HepG2 (cell line): ENCODE measurements around the gene KCNK15. TPM values are rescaled to one million over a fixed set of nuclear protein-coding genes. Genes with fewer than 3 reads are reported as not detected.

Experiments
- EP300 ChIP-seq, 3 experiments: sonication (generic) in 1 of 3; formaldehyde crosslinking in 1 of 3; IDR thresholded peaks; 2 replicates each; pipeline versions ENCODE4 v1.5.1 to v1.6.1; 2011 to 2020; ENCODE audit warnings: low read depth in 2 of 3, low read length in 2 of 3, borderline replicate concordance in 1 of 3, improper control_type of control experiment in 1 of 3, mild to moderate bottlenecking in 1 of 3, missing genetic modification reagents in 1 of 3, moderate library complexity in 1 of 3
- HNRNPK ChIP-seq: fragments of 200-400 bp; formaldehyde crosslinking; IDR thresholded peaks from 2 replicates; pipeline ENCODE4 v1.6.1; 2018; ENCODE audit warnings: low read length, low read depth, moderate library complexity, mild to moderate bottlenecking; ENCODE audit not compliant: poor library complexity, severe bottlenecking
- HOXA7 ChIP-seq: sonication (generic); formaldehyde crosslinking; IDR thresholded peaks from 2 replicates; pipeline ENCODE4 v1.8.1; 2022; ENCODE audit warnings: mild to moderate bottlenecking, missing genetic modification reagents, moderate library complexity
- MAFF ChIP-seq: IDR thresholded peaks from 2 replicates; pipeline ENCODE4 v1.6.1; 2011; ENCODE audit warnings: low read depth, low read length, improper control_type of control experiment
- MTF2 ChIP-seq: sonication (generic); formaldehyde crosslinking; IDR thresholded peaks from 2 replicates; pipeline ENCODE4 v1.5.0; 2020; ENCODE audit warnings: missing genetic modification reagents, borderline replicate concordance
- NFYC ChIP-seq: IDR thresholded peaks from 2 replicates; pipeline ENCODE4 v1.6.1; 2016; ENCODE audit warnings: missing genetic modification reagents, missing compliant biosample characterization
- SIX4 ChIP-seq: sonication (generic); formaldehyde crosslinking; IDR thresholded peaks from 2 replicates; pipeline ENCODE4 v1.4.0; 2020; ENCODE audit warnings: missing genetic modification reagents
- TOE1 ChIP-seq: sonication (generic); formaldehyde crosslinking; IDR thresholded peaks from 2 replicates; pipeline ENCODE4 v1.4.0; 2020; ENCODE audit warnings: mild to moderate bottlenecking, missing genetic modification reagents
- U2AF2 ChIP-seq: fragments of 200-400 bp; formaldehyde crosslinking; IDR thresholded peaks from 2 replicates; pipeline ENCODE4 v1.6.1; 2017; ENCODE audit warnings: low read depth, mild to moderate bottlenecking, low read length
- ZNF841 ChIP-seq: sonication (generic); formaldehyde crosslinking; IDR thresholded peaks from 2 replicates; pipeline ENCODE4 v1.8.1; 2023; ENCODE audit warnings: missing genetic modification reagents, borderline replicate concordance
- ZZZ3 ChIP-seq: sonication (generic); formaldehyde crosslinking; IDR thresholded peaks from 2 replicates; pipeline ENCODE4 v1.4.0; 2020; ENCODE audit warnings: missing genetic modification reagents, mild to moderate bottlenecking, borderline replicate concordance
- polyA plus RNA-seq, 8 experiments: library from polyadenylated mRNA; depleted of rRNA in 3 of 8; stranded (reverse) in 7 of 8; unstranded in 1 of 8; fragments of >200 nt; fragmentation: Illumina TruSeq in 4 of 8; extraction: Trizol in 4 of 8; gene quantifications; 2 replicates each; pipeline versions ENCODE4 v1.2.1 to v1.2.3, GENCODE V29; 2011 to 2016; ENCODE audit warnings: low read depth in 4 of 8, missing spikeins in 1 of 8, mixed read lengths in 1 of 8; ENCODE audit not compliant: insufficient read depth in 1 of 8
- total RNA-seq, 5 experiments: library from RNA; depleted of rRNA; stranded (reverse); fragments of >200 nt; fragmentation: Illumina TruSeq; extraction: Trizol; gene quantifications; 2 replicates each; pipeline ENCODE4 v1.2.3, GENCODE V29; 2016; ENCODE audit warnings: low read depth in 1 of 5
- TF ChIP-seq, protein P1 (sequence below): sonication (generic); formaldehyde crosslinking; IDR thresholded peaks from 2 replicates; pipeline ENCODE4 v1.5.0; 2020; ENCODE audit warnings: mild to moderate bottlenecking, missing genetic modification reagents, borderline replicate concordance
- TF ChIP-seq, protein P2 (sequence below): sonication (generic); formaldehyde crosslinking; IDR thresholded peaks from 2 replicates; pipeline ENCODE4 v1.8.0; 2022; ENCODE audit warnings: missing genetic modification reagents, mild to moderate bottlenecking, borderline replicate concordance
- TF ChIP-seq, protein P3 (sequence below): sonication (generic); formaldehyde crosslinking; conservative IDR thresholded peaks from 2 replicates; pipeline ENCODE4 v1.8.1; 2023; ENCODE audit warnings: missing genetic modification reagents
- TF ChIP-seq, protein P4 (sequence below): sonication (generic); formaldehyde crosslinking; IDR thresholded peaks from 2 replicates; pipeline ENCODE4 v1.4.0; 2020; ENCODE audit warnings: missing genetic modification reagents
- TF ChIP-seq, protein P5 (sequence below): sonication (generic); formaldehyde crosslinking; IDR thresholded peaks from 2 replicates; pipeline ENCODE4 v1.5.0; 2020; ENCODE audit warnings: missing genetic modification reagents

KCNK15 gene
- total and polyA plus RNA-seq, 2 of the 13 experiments (the other 11 are each of a cell fraction or from before 2014, with no cell fraction given), result 0.03 TPM; not detected in 1

DNA sequence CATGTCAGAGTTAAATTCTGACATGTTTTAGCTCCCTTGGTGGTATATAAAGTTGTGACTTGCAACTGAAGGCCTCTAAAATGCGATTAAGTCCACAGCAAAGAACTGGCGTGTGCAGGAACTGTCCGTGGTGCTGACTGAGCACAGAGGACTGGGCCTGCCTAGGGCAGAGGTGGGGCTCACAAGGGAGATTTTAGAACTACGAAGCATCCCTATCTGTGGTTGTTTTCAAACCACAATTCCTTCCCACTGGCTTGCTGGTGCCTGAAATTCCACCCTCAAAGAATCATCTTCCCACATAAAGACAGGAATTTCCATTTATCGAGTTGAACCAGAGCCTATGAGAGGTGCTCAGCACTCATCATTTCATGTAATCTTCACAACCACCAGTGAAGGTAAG lies 34.6 kb downstream of the KCNK15 start (continued):
- TF ChIP-seq, protein P1, sequence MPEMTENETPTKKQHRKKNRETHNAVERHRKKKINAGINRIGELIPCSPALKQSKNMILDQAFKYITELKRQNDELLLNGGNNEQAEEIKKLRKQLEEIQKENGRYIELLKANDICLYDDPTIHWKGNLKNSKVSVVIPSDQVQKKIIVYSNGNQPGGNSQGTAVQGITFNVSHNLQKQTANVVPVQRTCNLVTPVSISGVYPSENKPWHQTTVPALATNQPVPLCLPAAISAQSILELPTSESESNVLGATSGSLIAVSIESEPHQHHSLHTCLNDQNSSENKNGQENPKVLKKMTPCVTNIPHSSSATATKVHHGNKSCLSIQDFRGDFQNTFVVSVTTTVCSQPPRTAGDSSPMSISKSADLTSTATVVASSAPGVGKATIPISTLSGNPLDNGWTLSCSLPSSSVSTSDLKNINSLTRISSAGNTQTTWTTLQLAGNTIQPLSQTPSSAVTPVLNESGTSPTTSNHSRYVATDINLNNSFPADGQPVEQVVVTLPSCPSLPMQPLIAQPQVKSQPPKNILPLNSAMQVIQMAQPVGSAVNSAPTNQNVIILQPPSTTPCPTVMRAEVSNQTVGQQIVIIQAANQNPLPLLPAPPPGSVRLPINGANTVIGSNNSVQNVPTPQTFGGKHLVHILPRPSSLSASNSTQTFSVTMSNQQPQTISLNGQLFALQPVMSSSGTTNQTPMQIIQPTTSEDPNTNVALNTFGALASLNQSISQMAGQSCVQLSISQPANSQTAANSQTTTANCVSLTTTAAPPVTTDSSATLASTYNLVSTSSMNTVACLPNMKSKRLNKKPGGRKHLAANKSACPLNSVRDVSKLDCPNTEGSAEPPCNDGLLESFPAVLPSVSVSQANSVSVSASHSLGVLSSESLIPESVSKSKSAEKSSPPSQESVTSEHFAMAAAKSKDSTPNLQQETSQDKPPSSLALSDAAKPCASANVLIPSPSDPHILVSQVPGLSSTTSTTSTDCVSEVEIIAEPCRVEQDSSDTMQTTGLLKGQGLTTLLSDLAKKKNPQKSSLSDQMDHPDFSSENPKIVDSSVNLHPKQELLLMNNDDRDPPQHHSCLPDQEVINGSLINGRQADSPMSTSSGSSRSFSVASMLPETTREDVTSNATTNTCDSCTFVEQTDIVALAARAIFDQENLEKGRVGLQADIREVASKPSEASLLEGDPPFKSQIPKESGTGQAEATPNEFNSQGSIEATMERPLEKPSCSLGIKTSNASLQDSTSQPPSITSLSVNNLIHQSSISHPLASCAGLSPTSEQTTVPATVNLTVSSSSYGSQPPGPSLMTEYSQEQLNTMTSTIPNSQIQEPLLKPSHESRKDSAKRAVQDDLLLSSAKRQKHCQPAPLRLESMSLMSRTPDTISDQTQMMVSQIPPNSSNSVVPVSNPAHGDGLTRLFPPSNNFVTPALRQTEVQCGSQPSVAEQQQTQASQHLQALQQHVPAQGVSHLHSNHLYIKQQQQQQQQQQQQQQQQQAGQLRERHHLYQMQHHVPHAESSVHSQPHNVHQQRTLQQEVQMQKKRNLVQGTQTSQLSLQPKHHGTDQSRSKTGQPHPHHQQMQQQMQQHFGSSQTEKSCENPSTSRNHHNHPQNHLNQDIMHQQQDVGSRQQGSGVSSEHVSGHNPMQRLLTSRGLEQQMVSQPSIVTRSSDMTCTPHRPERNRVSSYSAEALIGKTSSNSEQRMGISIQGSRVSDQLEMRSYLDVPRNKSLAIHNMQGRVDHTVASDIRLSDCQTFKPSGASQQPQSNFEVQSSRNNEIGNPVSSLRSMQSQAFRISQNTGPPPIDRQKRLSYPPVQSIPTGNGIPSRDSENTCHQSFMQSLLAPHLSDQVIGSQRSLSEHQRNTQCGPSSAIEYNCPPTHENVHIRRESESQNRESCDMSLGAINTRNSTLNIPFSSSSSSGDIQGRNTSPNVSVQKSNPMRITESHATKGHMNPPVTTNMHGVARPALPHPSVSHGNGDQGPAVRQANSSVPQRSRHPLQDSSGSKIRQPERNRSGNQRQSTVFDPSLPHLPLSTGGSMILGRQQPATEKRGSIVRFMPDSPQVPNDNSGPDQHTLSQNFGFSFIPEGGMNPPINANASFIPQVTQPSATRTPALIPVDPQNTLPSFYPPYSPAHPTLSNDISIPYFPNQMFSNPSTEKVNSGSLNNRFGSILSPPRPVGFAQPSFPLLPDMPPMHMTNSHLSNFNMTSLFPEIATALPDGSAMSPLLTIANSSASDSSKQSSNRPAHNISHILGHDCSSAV, result no peak
- TF ChIP-seq, protein P2, sequence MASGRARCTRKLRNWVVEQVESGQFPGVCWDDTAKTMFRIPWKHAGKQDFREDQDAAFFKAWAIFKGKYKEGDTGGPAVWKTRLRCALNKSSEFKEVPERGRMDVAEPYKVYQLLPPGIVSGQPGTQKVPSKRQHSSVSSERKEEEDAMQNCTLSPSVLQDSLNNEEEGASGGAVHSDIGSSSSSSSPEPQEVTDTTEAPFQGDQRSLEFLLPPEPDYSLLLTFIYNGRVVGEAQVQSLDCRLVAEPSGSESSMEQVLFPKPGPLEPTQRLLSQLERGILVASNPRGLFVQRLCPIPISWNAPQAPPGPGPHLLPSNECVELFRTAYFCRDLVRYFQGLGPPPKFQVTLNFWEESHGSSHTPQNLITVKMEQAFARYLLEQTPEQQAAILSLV (CRISPR knock-in tag), result peak; percentile 72; the same call in 1 of the 2 replicates
- TF ChIP-seq EP300 (IDR thresholded peaks at IDR 0.05; ENCODE audit: low read depth in 2 of 2, low read length in 2 of 2) (no peak), EP300 (CRISPR knock-in tag; IDR thresholded peaks at IDR 0.05; ENCODE audit: borderline replicate concordance) (no peak), MAFF (no peak), NFYC (peak; percentile 40; the same call in 1 of the 2 replicates), SIX4 (CRISPR knock-in tag) (peak; percentile 87; the same call in 1 of the 2 replicates), HNRNPK (no peak), MTF2 (CRISPR knock-in tag) (no peak), ZNF841 (CRISPR knock-in tag) (no peak), HOXA7 (CRISPR knock-in tag) (no peak), TOE1 (peak; percentile 54; the same call in 1 of the 2 replicates), U2AF2 (no peak), ZZZ3 (CRISPR knock-in tag) (no peak)
- TF ChIP-seq, protein P3, sequence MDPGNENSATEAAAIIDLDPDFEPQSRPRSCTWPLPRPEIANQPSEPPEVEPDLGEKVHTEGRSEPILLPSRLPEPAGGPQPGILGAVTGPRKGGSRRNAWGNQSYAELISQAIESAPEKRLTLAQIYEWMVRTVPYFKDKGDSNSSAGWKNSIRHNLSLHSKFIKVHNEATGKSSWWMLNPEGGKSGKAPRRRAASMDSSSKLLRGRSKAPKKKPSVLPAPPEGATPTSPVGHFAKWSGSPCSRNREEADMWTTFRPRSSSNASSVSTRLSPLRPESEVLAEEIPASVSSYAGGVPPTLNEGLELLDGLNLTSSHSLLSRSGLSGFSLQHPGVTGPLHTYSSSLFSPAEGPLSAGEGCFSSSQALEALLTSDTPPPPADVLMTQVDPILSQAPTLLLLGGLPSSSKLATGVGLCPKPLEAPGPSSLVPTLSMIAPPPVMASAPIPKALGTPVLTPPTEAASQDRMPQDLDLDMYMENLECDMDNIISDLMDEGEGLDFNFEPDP (CRISPR knock-in tag), result no peak
- TF ChIP-seq, protein P4, sequence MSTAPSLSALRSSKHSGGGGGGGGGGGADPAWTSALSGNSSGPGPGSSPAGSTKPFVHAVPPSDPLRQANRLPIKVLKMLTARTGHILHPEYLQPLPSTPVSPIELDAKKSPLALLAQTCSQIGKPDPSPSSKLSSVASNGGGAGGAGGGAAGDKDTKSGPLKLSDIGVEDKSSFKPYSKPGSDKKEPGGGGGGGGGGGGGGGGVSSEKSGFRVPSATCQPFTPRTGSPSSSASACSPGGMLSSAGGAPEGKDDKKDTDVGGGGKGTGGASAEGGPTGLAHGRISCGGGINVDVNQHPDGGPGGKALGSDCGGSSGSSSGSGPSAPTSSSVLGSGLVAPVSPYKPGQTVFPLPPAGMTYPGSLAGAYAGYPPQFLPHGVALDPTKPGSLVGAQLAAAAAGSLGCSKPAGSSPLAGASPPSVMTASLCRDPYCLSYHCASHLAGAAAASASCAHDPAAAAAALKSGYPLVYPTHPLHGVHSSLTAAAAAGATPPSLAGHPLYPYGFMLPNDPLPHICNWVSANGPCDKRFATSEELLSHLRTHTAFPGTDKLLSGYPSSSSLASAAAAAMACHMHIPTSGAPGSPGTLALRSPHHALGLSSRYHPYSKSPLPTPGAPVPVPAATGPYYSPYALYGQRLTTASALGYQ (CRISPR knock-in tag), result peak; percentile 49; the same call in 1 of the 2 replicates
- TF ChIP-seq, protein P5, sequence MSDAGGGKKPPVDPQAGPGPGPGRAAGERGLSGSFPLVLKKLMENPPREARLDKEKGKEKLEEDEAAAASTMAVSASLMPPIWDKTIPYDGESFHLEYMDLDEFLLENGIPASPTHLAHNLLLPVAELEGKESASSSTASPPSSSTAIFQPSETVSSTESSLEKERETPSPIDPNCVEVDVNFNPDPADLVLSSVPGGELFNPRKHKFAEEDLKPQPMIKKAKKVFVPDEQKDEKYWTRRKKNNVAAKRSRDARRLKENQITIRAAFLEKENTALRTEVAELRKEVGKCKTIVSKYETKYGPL (CRISPR knock-in tag), result peak; percentile 88
